Calu3 (cell line): ENCODE results near the gene TSNAX. TPM values are rescaled to one million over a fixed set of nuclear protein-coding genes. Genes with fewer than 3 reads are reported as not detected.

Experiments used
- BruUV-seq: library from RNA; stranded (reverse); fragments of 400-500 nt; replicated peaks from 2 replicates; lab custom pipeline; 2021; lab: Mats Ljungman, UMichigan
- CTCF ChIA-PET: fragments of 300-600 bp; sonication (Branson Sonifier 250); formaldehyde crosslinking; loops from one replicate; lab custom pipeline; 2022; ENCODE audit warnings: antibody characterized with exemption; lab: Charles Lee
- DNase-seq: peaks from one replicate; pipeline ENCODE4 v3.0.0; 2022
- H3K27ac Mint-ChIP-seq: one replicate; pipeline ENCODE4 v1.8.0; 2022; ENCODE audit warnings: mixed read lengths; ENCODE audit not compliant: unreplicated experiment
- H3K27me3 Mint-ChIP-seq: one replicate; pipeline ENCODE4 v1.8.0; 2022; ENCODE audit warnings: mixed read lengths; ENCODE audit not compliant: unreplicated experiment
- H3K36me3 Mint-ChIP-seq: one replicate; pipeline ENCODE4 v1.8.0; 2022; ENCODE audit warnings: mild to moderate bottlenecking, moderate library complexity, mixed read lengths; ENCODE audit not compliant: insufficient read depth, unreplicated experiment
- H3K4me1 Mint-ChIP-seq: one replicate; pipeline ENCODE4 v1.8.0; 2022; ENCODE audit warnings: mild to moderate bottlenecking, low read depth, mixed read lengths; ENCODE audit not compliant: unreplicated experiment
- H3K4me3 Mint-ChIP-seq: one replicate; pipeline ENCODE4 v1.8.0; 2022; ENCODE audit warnings: mild to moderate bottlenecking, low read depth, moderate library complexity, mixed read lengths; ENCODE audit not compliant: unreplicated experiment
- H3K9me3 Mint-ChIP-seq: one replicate; pipeline ENCODE4 v1.8.0; 2022; ENCODE audit warnings: low read depth, mixed read lengths; ENCODE audit not compliant: unreplicated experiment
- intact Hi-C: fragments of 100-400 bp; cut with micrococcal nuclease; formaldehyde crosslinking; loops from one replicate; pipeline ENCODE4 v1.10.0; 2022; ENCODE audit not compliant: unreplicated experiment
- total RNA-seq: library from RNA; stranded (reverse); gene quantifications from 2 replicates; pipeline ENCODE4 v1.2.3, GENCODE V29; 2022
- TF ChIP-seq, protein P1 (sequence below): fragments of 200-600 bp; IDR thresholded peaks from one replicate; pipeline ENCODE4 v1.8.0; 2022; ENCODE audit warnings: antibody characterized with exemption; ENCODE audit not compliant: unreplicated experiment

The TSNAX gene
- total RNA-seq, 1 experiment from 2014 or later, result 55.5 TPM

DNA sequence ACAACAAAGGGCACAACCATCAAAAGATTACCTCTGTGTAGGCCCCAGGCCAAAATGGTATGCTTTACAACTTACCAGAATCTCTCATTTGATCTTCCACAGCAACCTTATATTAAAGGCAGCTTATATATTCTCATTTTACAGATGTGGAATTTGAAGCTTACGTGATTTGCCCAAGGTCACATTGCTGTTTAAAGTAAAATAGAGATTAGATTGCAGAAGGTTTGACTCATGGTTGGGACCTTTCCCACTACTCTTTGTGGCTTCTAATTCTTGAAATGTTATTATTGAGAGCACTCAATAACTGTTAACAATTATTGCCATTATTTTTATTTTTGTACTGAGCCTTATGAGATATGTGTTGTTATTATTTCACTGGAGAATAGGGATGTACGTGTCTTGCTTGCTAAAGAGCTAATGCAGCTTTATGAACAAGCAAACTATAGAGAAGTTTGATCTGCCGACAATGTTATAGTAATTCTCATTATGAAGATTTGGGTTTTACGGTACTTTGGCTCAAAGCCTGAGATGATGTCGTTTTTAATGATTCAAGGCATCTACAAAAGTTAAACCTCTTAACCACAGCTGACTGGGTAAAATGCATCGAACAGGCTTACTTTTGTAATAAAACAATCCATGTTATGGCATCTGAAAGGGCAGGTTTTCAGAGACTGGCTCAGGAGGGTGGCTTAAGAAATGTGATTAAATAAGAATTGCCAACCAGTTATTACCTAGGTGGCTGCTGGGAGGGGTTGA lies 43.3 kb upstream of the TSNAX start:
- TF ChIP-seq, protein P1, sequence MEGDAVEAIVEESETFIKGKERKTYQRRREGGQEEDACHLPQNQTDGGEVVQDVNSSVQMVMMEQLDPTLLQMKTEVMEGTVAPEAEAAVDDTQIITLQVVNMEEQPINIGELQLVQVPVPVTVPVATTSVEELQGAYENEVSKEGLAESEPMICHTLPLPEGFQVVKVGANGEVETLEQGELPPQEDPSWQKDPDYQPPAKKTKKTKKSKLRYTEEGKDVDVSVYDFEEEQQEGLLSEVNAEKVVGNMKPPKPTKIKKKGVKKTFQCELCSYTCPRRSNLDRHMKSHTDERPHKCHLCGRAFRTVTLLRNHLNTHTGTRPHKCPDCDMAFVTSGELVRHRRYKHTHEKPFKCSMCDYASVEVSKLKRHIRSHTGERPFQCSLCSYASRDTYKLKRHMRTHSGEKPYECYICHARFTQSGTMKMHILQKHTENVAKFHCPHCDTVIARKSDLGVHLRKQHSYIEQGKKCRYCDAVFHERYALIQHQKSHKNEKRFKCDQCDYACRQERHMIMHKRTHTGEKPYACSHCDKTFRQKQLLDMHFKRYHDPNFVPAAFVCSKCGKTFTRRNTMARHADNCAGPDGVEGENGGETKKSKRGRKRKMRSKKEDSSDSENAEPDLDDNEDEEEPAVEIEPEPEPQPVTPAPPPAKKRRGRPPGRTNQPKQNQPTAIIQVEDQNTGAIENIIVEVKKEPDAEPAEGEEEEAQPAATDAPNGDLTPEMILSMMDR, result no peak
- H3K9me3 Mint-ChIP-seq, result no peaks in the 10 kb centered on the region
- H3K36me3 Mint-ChIP-seq, result no peaks in the 10 kb centered on the region
- H3K4me3 Mint-ChIP-seq, result no peak overlapping the region
- no peaks in the 10 kb centered on the region for H3K27me3 Mint-ChIP-seq
- no peak for DNase-seq
- BruUV-seq, result no TSS peak
- no peaks in the 10 kb centered on the region for H3K4me1 Mint-ChIP-seq
- intact Hi-C loops, result no loop called here
- CTCF ChIA-PET, result no interaction called here
- H3K27ac Mint-ChIP-seq, result no peak overlapping the region

DNA sequence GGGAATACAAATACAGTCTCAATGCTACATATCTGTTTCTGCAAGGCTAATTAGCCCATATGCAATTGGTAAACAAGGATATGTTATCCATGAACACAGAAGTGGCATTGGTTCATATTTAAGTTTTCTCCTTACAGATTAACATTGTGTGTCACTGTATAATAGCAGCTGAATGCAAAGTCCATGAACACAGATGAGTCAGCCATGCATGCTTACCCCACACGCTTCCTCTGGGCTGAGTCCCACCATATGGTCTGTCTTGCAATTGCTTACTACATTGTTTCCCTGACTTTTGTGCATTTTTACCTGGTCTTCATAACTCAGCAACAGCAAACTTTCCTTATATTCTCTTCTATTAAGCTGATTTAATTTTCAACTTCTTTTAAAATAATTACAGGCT lies 41.5 kb upstream of the TSNAX start:
- intact Hi-C loops, result no loop called here
- TF ChIP-seq, protein P1, result no peak

DNA sequence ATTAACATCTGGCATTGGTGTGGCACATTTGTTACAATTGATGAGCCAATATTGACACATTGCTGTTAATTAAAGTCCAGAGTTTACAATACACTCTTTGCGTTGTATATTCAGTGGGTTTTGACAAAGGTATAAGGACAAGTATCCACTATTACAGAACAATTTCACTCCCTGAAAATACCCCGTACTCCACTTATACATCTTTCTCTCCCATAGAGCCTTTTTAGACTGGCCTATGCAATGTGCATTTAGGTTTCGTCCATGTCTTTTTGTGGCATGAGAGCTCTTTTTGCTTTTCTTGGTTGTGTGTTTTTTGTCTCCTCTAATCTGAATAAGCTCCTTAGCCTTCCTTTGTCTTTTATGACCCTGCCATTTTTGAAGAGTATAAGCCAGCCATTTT lies 40.6 kb upstream of the TSNAX start:
- no peaks in the 10 kb centered on the region for H3K4me1 Mint-ChIP-seq
- no peaks in the 10 kb centered on the region for H3K36me3 Mint-ChIP-seq
- no peaks in the 10 kb centered on the region for H3K9me3 Mint-ChIP-seq
- TF ChIP-seq, protein P1, result no peak
- intact Hi-C loops, result no loop called here
- BruUV-seq, result no TSS peak
- CTCF ChIA-PET, result interaction anchor here (0.6 kb wide), 1 partner anchor 124 kb away, joined by 4 read pairs; no protein-coding TSS in a partner anchor
- no peak overlapping the region for H3K4me3 Mint-ChIP-seq
- H3K27ac Mint-ChIP-seq, result no peak overlapping the region
- DNase-seq, result no peak
- no peaks in the 10 kb centered on the region for H3K27me3 Mint-ChIP-seq

More for the DNA sequence above, 41.5 kb upstream of the TSNAX start:
- DNase-seq, result no peak
- Mint-ChIP-seq H3K27ac (no peak overlapping the region), H3K27me3 (no peaks in the 10 kb centered on the region), H3K9me3 (no peaks in the 10 kb centered on the region), H3K4me1 (no peaks in the 10 kb centered on the region), H3K4me3 (no peak overlapping the region), H3K36me3 (no peaks in the 10 kb centered on the region)
- BruUV-seq, result no TSS peak
- CTCF ChIA-PET, result interaction anchor here (0.6 kb wide), 2 partner anchors 123 to 174 kb away, joined by 3 to 4 read pairs; no protein-coding TSS in a partner anchor

DNA sequence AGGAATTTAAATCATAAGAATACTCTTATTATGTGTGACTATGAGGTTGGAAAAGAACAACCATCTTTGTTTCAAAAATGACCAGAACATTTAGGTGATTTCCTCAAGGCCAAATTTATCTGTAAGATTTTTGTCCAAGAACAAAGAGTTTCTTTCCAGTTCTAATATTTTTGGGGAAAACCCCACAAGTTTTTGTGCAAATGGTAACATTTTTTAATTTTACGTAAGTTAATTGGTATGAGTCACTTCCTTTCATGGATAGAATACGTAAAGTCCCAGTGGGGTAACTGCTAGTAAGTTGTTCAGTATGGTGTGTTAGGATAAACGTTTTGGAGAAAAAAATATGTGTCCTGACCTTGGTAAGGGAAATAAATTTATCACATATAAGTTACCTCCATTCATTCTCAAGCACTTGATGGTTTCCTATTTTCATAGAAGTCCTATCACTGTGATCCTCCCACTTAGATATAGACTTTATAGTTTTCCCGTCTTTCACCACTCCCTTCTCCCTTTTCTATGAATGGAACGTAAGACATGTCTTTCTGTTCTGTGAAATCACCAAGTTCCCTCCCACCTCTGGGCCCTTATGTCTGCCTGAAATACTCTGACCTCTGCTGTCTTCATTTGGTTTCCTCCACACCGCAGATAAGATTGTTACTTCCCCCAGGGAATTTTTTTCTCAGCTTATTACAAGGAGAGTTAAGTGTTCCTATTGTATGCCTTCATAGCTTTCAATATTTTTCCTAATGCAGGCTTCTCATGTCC lies 34.9 kb upstream of the TSNAX start:
- peak overlapping the region; percentile 62 for H3K27ac Mint-ChIP-seq
- H3K9me3 Mint-ChIP-seq, result peaks cover 5% of the 10 kb centered on the region
- no peaks in the 10 kb centered on the region for H3K4me1 Mint-ChIP-seq
- no peak for DNase-seq
- TF ChIP-seq, protein P1, result no peak
- no TSS peak for BruUV-seq
- intact Hi-C loops, result no loop called here
- H3K36me3 Mint-ChIP-seq, result no peaks in the 10 kb centered on the region
- H3K27me3 Mint-ChIP-seq, result no peaks in the 10 kb centered on the region
- no peak overlapping the region for H3K4me3 Mint-ChIP-seq
- CTCF ChIA-PET, result no interaction called here
